GM18951 (cell line): ENCODE data around the gene ERCC2.
"Not testable (repeated sequence)": the region's sequence is repeated elsewhere in the genome, so short reads cannot be mapped to it uniquely, and the experiment has no call there.

Experiments used
- POLR2A ChIP-seq: IDR thresholded peaks from 4 replicates; pipeline ENCODE4 v1.6.1; 2011; ENCODE audit warnings: mild to moderate bottlenecking; ENCODE audit not compliant: insufficient read length, insufficient read depth; ENCODE audit errors: extremely low read depth
- in situ Hi-C: fragments of 300-500 bp; cut with MboI; formaldehyde crosslinking; loops from one replicate; pipeline ENCODE4 v1.12.0; 2022; ENCODE audit warnings: low sequenced_read_pairs, mixed read lengths, inconsistent platforms; ENCODE audit not compliant: unreplicated experiment

Gene ERCC2

DNA sequence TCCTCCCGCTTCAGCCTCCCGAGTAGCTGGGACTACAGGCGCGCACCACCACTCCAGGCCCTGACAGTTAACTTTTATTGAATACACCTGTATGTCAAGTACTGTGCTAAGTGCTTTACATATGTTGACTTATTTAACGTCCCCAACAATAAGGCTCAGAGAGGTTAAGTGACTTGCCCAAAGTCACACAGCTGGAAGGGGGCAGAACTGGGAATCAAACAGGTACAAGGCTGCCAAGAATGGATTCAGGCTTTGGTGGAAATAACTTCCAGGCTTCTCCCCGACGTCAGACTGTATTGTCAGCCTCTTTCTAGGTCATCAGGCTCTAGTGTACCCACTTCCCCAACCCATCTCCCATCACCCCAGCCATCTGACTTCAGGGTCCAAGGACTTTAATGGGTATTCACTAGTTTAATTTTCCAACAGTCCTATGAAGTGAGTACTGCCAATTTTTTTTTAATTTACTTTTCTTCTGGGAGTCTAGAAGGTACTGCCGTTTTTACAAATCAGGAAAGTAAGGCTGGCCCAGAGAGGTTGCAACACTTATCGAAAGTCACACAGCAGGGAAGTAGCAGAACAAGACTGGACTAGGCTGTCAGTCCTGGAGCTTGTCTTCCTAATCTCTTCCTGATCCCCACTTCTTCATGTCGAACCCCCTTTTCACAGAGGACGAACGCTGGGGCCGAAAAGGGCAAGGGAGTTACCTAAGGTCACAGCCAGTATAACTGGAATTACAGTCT is 42.8 kb downstream of the ERCC2 start:
- in situ Hi-C loops = no loop called here
- TF ChIP-seq POLR2A = no peak

- in situ Hi-C loops = no loop called here
- TF ChIP-seq POLR2A = no peak
Measured at GRCh38 chr19:45324349-45324907, 45.9 kb downstream of the ERCC2 start.

- in situ Hi-C loops = no loop called here
- TF ChIP-seq POLR2A = no peak
Measured at GRCh38 chr19:45323671-45324081, 46.7 kb downstream of the ERCC2 start.

- in situ Hi-C loops = no loop called here
- TF ChIP-seq POLR2A = no peak
Measured at GRCh38 chr19:45322744-45323281, 47.6 kb downstream of the ERCC2 start, which contains the start of gene CKM. Gene CKM (minus strand): TSS chr19:45322875. CDS start chr19:45319713, 3,162 bp downstream.

DNA sequence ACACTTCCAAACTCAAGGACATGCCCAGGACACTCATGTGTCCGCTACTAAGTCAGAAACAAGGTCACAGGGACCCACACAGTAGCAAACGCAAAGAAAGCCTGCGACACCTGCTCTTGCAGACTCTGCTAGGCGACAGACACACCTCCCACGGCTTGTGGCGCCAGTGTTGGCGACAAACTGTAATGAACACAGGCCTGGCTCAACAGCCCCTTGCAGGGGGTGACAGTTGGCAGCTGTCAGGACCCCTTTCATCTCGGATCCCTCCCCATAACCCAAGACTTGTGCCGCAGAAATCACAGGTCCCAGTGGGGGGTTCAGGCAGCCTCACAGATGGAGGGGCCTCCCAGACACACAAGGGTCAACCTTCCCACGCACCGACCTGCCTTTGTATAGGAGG is 48.1 kb downstream of the ERCC2 start:
- no peak for TF ChIP-seq POLR2A
- in situ Hi-C loops = no loop called here

DNA sequence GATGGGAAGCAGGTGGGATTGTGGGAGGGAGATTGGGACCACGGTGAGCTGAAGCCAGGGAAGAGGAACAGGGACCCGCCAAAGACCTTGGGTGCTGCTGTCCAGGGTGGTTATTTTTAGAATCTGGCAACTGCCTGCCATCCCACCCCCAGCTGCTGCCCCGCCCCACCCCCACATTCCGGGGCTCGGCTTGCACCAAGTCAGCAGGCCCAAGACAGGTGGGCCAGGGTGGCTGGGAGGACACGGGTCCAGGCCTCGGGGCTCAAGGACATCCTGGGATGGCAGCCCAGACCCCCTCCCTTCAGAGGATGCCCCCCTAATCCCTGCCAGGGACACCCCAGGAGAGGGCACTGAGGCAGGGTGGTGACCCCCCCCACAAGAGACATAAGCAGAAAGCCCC is 48.5 kb downstream of the ERCC2 start:
- in situ Hi-C loops = no loop called here
- TF ChIP-seq POLR2A = no peak

DNA sequence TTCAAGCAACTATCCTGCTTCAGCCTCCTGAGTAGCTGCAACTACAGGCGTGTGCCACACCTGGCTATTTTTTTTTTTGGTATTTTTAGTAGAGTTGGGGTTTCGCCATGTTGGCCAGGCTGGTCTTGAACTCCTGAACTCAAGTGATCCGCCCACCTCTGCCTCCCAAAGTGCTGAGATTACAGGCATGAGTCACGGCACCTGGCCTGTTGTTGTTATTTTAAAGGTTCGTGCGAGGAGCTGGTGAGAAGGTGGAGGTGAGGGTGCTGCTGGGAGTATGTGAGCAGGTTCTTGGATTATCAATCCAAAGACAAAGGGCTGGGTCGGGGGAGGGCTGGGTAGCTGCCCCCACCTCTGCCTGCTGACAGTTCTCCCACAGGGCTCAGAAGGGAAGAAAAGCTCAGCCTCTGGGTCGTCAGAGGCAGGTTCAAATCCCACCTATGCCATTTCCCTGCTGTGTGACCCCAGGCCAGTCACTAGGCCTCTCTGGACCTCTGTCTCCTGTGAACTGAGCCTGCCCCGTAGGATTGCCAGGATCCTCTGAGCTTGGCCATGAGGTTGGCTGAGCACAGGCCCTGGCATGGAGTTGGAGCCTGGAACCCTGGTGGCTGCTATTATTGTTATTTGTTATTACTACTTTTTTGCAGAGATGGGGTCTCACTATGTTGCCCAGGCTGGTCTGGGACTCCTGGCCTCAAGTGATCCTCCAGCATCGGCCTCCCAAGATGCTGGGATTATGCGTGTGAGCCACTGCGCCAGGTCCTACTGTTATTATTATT is 49.2 kb downstream of the ERCC2 start:
- in situ Hi-C loops = no loop called here
- no peak for TF ChIP-seq POLR2A

DNA sequence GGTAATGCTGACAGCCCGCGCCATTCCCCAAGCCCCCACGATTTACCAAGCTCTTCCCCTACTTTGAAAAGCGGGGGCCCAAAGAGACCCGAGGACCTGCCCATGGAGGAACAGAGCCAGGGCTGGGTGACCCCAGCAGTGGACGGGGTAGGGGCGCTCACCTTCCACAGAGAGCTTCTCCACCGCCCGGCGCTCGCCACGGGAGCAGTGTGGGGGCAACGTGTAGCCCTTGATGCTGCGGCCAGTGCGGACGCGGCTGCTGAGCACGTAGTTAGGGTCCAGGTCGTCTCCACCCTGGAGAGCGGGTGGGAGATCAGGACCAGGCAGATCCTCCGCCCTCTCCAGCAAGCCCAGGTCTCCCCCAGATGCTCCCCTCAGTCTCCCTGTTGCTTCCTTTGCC is 55.1 kb downstream of the ERCC2 start:
- in situ Hi-C loops = no loop called here
- TF ChIP-seq POLR2A = no peak

GRCh38 chr19:45314708-45315245 is 55.6 kb downstream of the ERCC2 start:
- in situ Hi-C loops = no loop called here
- no peak for TF ChIP-seq POLR2A

GRCh38 chr19:45312285-45312684 is 58.1 kb downstream of the ERCC2 start:
- in situ Hi-C loops = not testable (repeated sequence)

- no peak for TF ChIP-seq POLR2A
- in situ Hi-C loops = no loop called here
Measured at GRCh38 chr19:45311621-45312020, 58.8 kb downstream of the ERCC2 start.

GRCh38 chr19:45309322-45309721 is 61.1 kb downstream of the ERCC2 start:
- in situ Hi-C loops = not testable (repeated sequence)

- in situ Hi-C loops = no loop called here
- TF ChIP-seq POLR2A = no peak
Measured at GRCh38 chr19:45307361-45307760, 63.0 kb downstream of the ERCC2 start.
